DMS79 (cell line): ENCODE measurements around the gene FSCN2.
"Not testable (repeated sequence)": the region's sequence is repeated elsewhere in the genome, so short reads cannot be mapped to it uniquely, and the experiment has no call there.

Source experiments
- DNase-seq: peaks from one replicate; lab custom pipeline; 2025; lab: John Stamatoyannopoulos, UW

FSCN2 gene

GRCh38 chr17:81578561-81579225 is 50.5 kb downstream of the FSCN2 start:
- no peak for DNase-seq

- DNase-seq, result no peak
Measured at GRCh38 chr17:81579298-81579697, 51.1 kb downstream of the FSCN2 start.

- DNase-seq, result no peak
Measured at GRCh38 chr17:81579821-81580321, 51.7 kb downstream of the FSCN2 start.

- DNase-seq, result no peak
Measured at GRCh38 chr17:81580481-81580880, 52.3 kb downstream of the FSCN2 start.

- DNase-seq, result no peak
Measured at GRCh38 chr17:81581758-81582157, 53.6 kb downstream of the FSCN2 start.

GRCh38 chr17:81582341-81582740 is 54.2 kb downstream of the FSCN2 start:
- DNase-seq, result no peak

- no peak for DNase-seq
Measured at GRCh38 chr17:81582749-81583148, 54.6 kb downstream of the FSCN2 start.

GRCh38 chr17:81583589-81584342 is 55.6 kb downstream of the FSCN2 start:
- DNase-seq, result no peak

- DNase-seq, result not testable (repeated sequence)
Measured at GRCh38 chr17:81584771-81585170, 56.6 kb downstream of the FSCN2 start.

GRCh38 chr17:81586096-81586495 is 57.9 kb downstream of the FSCN2 start:
- DNase-seq, result no peak
